Stimulated activated CD8-positive, alpha-beta memory T cell treated with anti-CD3 and anti-CD28 coated beads, Interleukin-2, amount 100 ng/mL, for 48 hours (primary cell): ENCODE measurements around the gene GPT2.

Experiments
- DNase-seq, 2 donors: peaks; one replicate each; pipeline ENCODE4 v3.0.0-alpha.2; 2020; ENCODE audit warnings: low read depth in 2 of 2

The GPT2 gene

DNA sequence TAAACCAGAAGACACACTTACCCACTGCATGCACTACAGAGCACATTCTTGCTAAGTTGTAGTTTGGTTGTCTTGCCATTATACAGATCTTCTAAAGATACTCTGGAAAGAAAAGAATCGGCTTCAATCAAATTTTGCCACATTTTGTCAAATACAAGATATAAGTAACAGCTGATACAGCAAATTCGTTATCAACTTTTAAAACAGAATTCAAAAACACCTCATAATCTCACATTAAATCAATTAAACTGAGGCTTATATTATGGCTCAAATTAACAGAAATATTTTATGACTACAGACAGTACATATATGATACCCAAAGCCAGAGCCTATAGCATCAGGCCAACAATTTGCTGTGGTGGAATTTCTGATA lies 83.9 kb downstream of the GPT2 start:
- no peak for DNase-seq

- no peak for DNase-seq
Measured at GRCh38 chr16:46970089-46970488, 85.9 kb downstream of the GPT2 start.

- no peak for DNase-seq
Measured at GRCh38 chr16:46971271-46971670, 87.1 kb downstream of the GPT2 start.

DNA sequence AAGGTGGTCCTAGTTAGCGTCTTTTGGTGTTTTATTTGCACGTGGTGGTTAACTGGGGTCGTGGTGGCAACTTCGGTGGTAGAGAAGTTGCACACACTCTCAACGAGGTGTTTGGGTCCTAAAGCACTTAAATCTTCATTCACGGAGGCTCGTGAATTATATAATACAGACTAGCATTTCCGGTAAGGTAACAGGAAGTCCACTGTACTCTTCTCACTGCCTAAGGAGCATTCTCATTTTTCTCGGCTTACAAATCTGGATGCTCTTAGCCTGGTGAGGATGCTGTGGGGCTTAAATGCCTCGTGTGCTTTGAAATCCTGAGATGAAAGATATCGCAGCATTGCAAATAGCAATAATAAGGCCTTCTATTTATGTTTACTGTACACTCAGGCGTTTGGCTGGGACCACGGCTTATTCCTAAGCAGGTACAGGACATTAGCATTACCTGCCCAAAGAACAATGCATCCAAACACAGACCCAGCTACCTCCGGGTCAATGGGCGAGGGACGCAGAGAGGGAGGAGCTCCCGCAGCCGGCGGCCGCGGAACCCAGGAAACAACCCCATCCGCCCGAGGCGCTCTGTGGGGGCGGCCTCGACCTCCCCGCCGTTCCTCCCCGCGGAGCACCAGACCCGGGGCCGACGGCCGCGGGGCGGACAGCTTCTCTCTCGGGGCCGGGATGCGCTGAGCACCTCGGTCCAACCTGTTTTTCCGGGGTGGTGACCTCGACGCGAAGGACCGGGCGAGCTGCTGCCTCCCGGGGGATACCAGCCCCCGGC lies 88.5 kb downstream of the GPT2 start:
- peak; percentile 35 to 50 for DNase-seq

GRCh38 chr16:46973207-46973995 lies 89.2 kb downstream of the GPT2 start, which contains the start of gene DNAJA2:
DNAJA2 (minus strand) TSS chr16:46973674; CDS start chr16:46973572, 102 bp downstream.
- DNase-seq, result peak; percentile 91 to 93

DNA sequence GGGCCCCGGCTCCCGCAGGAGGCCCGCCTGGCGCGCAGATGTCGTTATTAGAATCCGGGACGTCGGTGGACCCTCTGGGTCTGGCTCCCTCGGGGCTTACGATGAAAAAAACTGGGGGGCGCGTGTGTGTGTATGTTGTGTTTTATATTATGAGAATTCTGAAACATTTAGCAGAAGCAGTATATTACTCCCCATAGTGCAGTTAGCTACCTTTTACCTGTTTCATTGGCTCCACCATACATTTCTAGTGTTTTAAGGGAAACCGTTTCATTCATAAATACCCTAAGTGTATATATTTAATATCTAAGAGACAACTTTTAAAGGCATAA lies 89.8 kb downstream of the GPT2 start:
- no peak for DNase-seq

DNA sequence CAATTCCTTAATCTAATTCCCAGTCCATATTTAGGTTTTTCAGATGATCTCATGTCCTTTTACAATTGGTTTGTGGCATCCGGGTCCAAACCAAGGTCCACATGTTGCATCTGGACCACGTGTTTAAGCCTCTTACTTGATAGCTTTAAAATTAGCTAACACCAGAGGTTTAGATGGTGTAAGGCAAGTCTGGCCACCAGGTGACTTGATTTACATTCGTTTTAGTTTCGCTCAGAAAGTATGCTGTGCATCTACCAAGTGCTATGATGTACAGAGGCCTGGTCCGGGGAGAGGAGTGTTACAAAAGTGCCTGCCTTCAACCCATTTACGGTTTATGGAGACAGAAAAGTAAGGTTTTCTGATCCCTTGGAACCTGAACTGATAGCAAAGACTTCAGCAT lies 90.2 kb downstream of the GPT2 start:
- DNase-seq, result no peak

DNA sequence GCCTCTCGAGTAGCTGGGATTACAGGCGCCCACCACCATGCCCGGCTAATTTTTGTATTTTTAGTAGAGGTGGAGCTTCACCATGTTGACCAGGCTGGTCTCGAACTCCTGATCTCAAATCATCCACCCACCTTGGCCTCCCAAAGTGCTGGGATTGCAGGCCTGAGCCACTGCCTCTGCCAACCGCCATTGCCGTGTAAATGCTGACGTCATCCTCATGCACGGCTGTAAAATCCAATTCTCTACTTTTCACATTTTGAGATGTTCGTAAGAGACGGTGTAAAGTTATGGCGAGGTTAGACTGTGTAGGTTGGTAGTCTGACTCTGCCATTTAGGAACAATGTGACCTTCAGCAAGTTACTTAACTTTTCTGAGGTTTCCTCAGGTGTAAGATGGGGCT lies 91.0 kb downstream of the GPT2 start:
- no peak for DNase-seq

- DNase-seq, result no peak
Measured at GRCh38 chr16:46975908-46976470, 91.8 kb downstream of the GPT2 start.

DNA sequence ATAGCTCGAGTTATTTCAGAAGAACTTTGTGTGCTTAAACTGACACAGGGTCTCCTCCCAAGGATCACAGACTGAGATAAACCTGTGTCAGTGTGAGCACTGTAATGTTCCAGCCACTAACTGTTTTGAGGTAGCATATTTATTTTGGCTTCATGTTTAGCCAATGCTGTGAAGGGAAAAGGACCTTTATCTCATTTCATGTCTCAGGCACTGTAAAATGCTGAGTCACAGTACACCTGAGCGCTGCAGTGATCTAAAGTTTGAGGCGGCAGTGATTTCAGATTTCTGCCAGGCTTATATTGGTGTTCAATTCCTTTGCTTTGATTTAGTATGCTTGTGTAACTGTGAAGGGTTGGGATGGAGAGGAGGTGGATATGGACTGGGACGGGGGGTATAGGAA lies 92.4 kb downstream of the GPT2 start:
- no peak for DNase-seq
